H1 (cell line): Measurements from ENCODE around the gene GPR39. TPM values are rescaled to one million over a fixed set of nuclear protein-coding genes. Genes with fewer than 3 reads are reported as not detected.
A peak's percentile ranks its signal among the peaks of the same experiment; 100 is the strongest.

Experiments
- CTCF ChIA-PET: fragments of 300-600 bp; sonication (Branson Sonifier 250); formaldehyde crosslinking; loops from one replicate; lab custom pipeline; 2021; ENCODE audit not compliant: partially characterized antibody; lab: Charles Lee
- POLR2A ChIA-PET: fragments of 300-600 bp; sonication (Branson Sonifier 250); formaldehyde crosslinking; loops from one replicate; lab custom pipeline; 2021; ENCODE audit warnings: inconsistent platforms; ENCODE audit not compliant: partially characterized antibody; lab: Charles Lee
- DNase-seq, 2 experiments: peaks; one replicate each; pipeline versions ENCODE4 v3.0.0 to v3.0.0-alpha.2; 2010 to 2022; ENCODE audit warnings: low spot score in 2 of 2, low read depth in 1 of 2, mixed read lengths in 1 of 2
- FAIRE-seq: peaks from 2 replicates; lab custom pipeline; 2011; peaks lifted over from hg19 to GRCh38; lab: Jason Lieb, UNC
- H2AFZ ChIP-seq: 2 replicates; pipeline ENCODE4 v1.8.1; 2012; ENCODE audit warnings: low read length, inconsistent platforms
- H2AK5ac ChIP-seq: 2 replicates; pipeline ENCODE4 v1.6.1; 2013; ENCODE audit warnings: low read depth, low read length
- H2BK120ac ChIP-seq: replicated peaks from 2 replicates; pipeline ENCODE3; 2013; ENCODE audit warnings: low read depth, low read length, inconsistent platforms
- H2BK12ac ChIP-seq: 2 replicates; pipeline ENCODE4 v1.6.1; 2013; ENCODE audit warnings: low read depth, low read length
- H2BK15ac ChIP-seq: 2 replicates; pipeline ENCODE4 v1.6.1; 2013; ENCODE audit warnings: low read length
- H2BK20ac ChIP-seq: 2 replicates; pipeline ENCODE4 v1.6.1; 2013; ENCODE audit warnings: low read length
- H2BK5ac ChIP-seq: 2 replicates; pipeline ENCODE4 v1.6.1; 2013; ENCODE audit warnings: low read depth, low read length
- H3K14ac ChIP-seq: 2 replicates; pipeline ENCODE4 v1.6.1; 2013; ENCODE audit warnings: inconsistent platforms; ENCODE audit not compliant: insufficient read length
- H3K18ac ChIP-seq: 2 replicates; pipeline ENCODE4 v1.6.1; 2013; ENCODE audit warnings: low read length; ENCODE audit errors: extremely low read depth
- H3K23ac ChIP-seq: 2 replicates; pipeline ENCODE4 v1.6.1; 2013; ENCODE audit warnings: inconsistent platforms; ENCODE audit not compliant: insufficient read length
- H3K23me2 ChIP-seq: 2 replicates; pipeline ENCODE4 v1.6.1; 2013; ENCODE audit warnings: low read depth, low read length
- H3K27ac ChIP-seq: 2 replicates; pipeline ENCODE4 v1.6.1; 2011; ENCODE audit warnings: low read depth, low read length, inconsistent platforms
- H3K27me3 ChIP-seq, 4 experiments: replicated peaks in 1 of 4; 1 replicate in 1 of 4; 2 replicates in 3 of 4; pipeline versions ENCODE4 v1.6.1 to v1.8.1; 2011 to 2013; ENCODE audit warnings: low read length in 3 of 4, mild to moderate bottlenecking in 3 of 4, inconsistent platforms in 2 of 4, mixed read lengths in 2 of 4, moderate library complexity in 1 of 4; ENCODE audit not compliant: control insufficient read depth in 3 of 4, insufficient read depth in 3 of 4; ENCODE audit errors: extremely low read depth in 1 of 4
- H3K36me3 ChIP-seq, 4 experiments: 2 replicates each; pipeline versions ENCODE4 v1.6.1 to v1.8.1; 2011 to 2013; ENCODE audit warnings: mild to moderate bottlenecking in 4 of 4, low read length in 3 of 4, moderate library complexity in 2 of 4, control low read depth in 1 of 4, inconsistent platforms in 1 of 4; ENCODE audit not compliant: insufficient read depth in 4 of 4, control insufficient read depth in 2 of 4
- H3K4ac ChIP-seq: replicated peaks from 2 replicates; pipeline ENCODE3; 2013; ENCODE audit warnings: low read length, low read depth, mixed read lengths, inconsistent platforms; ENCODE audit not compliant: insufficient read length
- H3K4me1 ChIP-seq, 4 experiments: replicated peaks in 1 of 4; 1 replicate in 1 of 4; 2 replicates in 3 of 4; pipeline versions ENCODE4 v1.6.1 to v1.8.1; 2011 to 2013; ENCODE audit warnings: low read length in 3 of 4, inconsistent platforms in 2 of 4, mixed read lengths in 1 of 4; ENCODE audit not compliant: insufficient read depth in 4 of 4, control insufficient read depth in 3 of 4
- H3K4me2 ChIP-seq, 2 experiments: 2 replicates each; pipeline versions ENCODE4 v1.6.1 to v1.8.1; 2011 to 2013; ENCODE audit warnings: low read depth in 2 of 2, low read length in 2 of 2, control low read depth in 1 of 2, inconsistent platforms in 1 of 2, mild to moderate bottlenecking in 1 of 2; ENCODE audit not compliant: insufficient read depth in 1 of 2
- H3K4me3 ChIP-seq, 4 experiments: fragments of 200-600, 300-600 bp in 1 of 4; sonication (generic), shearing (Covaris generic), sonication (Bioruptor Twin) in 1 of 4; 2 replicates each; pipeline versions ENCODE4 v1.5.1 to v1.8.1; 2011 to 2016; ENCODE audit warnings: low read length in 4 of 4, low read depth in 3 of 4, control low read depth in 2 of 4, inconsistent platforms in 2 of 4, mild to moderate bottlenecking in 2 of 4, mixed read lengths in 1 of 4, moderate library complexity in 1 of 4; ENCODE audit not compliant: insufficient read depth in 2 of 4; ENCODE audit errors: extremely low read depth in 1 of 4
- H3K56ac ChIP-seq: replicated peaks from 2 replicates; pipeline ENCODE3; 2013; ENCODE audit warnings: low read depth, mild to moderate bottlenecking, mixed read lengths, low read length, inconsistent platforms; ENCODE audit not compliant: insufficient read length
- H3K79me1 ChIP-seq: 2 replicates; pipeline ENCODE4 v1.6.1; 2013; ENCODE audit warnings: low read depth, low read length, control low read depth
- H3K79me2 ChIP-seq, 2 experiments: 2 replicates each; pipeline versions ENCODE4 v1.6.1 to v1.8.1; 2012 to 2013; ENCODE audit warnings: low read length in 2 of 2, mild to moderate bottlenecking in 2 of 2, inconsistent platforms in 1 of 2; ENCODE audit not compliant: insufficient read depth in 2 of 2, control insufficient read depth in 1 of 2
- H3K9ac ChIP-seq, 4 experiments: replicated peaks in 1 of 4; 1 replicate in 1 of 4; 2 replicates in 3 of 4; pipeline versions ENCODE4 v1.6.1 to v1.8.1; 2011 to 2013; ENCODE audit warnings: low read depth in 3 of 4, low read length in 3 of 4, control low read depth in 2 of 4, mild to moderate bottlenecking in 2 of 4, moderate library complexity in 2 of 4, inconsistent platforms in 1 of 4; ENCODE audit errors: extremely low read depth in 1 of 4
- H3K9me3 ChIP-seq, 2 experiments: 2 replicates each; pipeline versions ENCODE4 v1.6.1 to v1.8.1; 2012 to 2013; ENCODE audit warnings: mild to moderate bottlenecking in 2 of 2, moderate library complexity in 2 of 2, control low read depth in 1 of 2, inconsistent platforms in 1 of 2, low read depth in 1 of 2, low read length in 1 of 2, mixed read lengths in 1 of 2; ENCODE audit not compliant: insufficient read depth in 2 of 2
- H4K20me1 ChIP-seq, 2 experiments: replicated peaks in 1 of 2; 2 replicates each; pipeline versions ENCODE3 to v1.8.1; 2011 to 2013; ENCODE audit warnings: inconsistent platforms in 2 of 2, low read length in 2 of 2, mild to moderate bottlenecking in 1 of 2; ENCODE audit not compliant: insufficient read depth in 2 of 2, control insufficient read depth in 1 of 2
- H4K5ac ChIP-seq: 2 replicates; pipeline ENCODE4 v1.6.1; 2013; ENCODE audit warnings: low read length, low read depth, mixed read lengths, inconsistent platforms; ENCODE audit not compliant: insufficient read length
- H4K8ac ChIP-seq: 2 replicates; pipeline ENCODE4 v1.8.0; 2013; ENCODE audit warnings: mild to moderate bottlenecking, moderate library complexity, low read length, inconsistent platforms; ENCODE audit not compliant: insufficient read depth; ENCODE audit errors: extremely low read depth
- H4K91ac ChIP-seq: replicated peaks from 2 replicates; pipeline ENCODE3; 2013; ENCODE audit warnings: low read length, mixed read lengths, inconsistent platforms; ENCODE audit not compliant: insufficient read length
- BRCA1 ChIP-seq: IDR thresholded peaks from 2 replicates; pipeline ENCODE4 v1.6.1; 2012; ENCODE audit warnings: low read depth, low read length, improper control_type of control experiment
- E2F6 ChIP-seq: IDR thresholded peaks from 2 replicates; pipeline ENCODE4 v1.6.1; 2012; ENCODE audit warnings: inconsistent platforms
- EZH2 ChIP-seq: fragments of 200-600 bp; sonication (generic); IDR thresholded peaks from 2 replicates; pipeline ENCODE4 v1.7.1; 2012; ENCODE audit warnings: low read depth, mild to moderate bottlenecking, moderate library complexity, low read length, inconsistent platforms; ENCODE audit not compliant: severe bottlenecking
- GABPA ChIP-seq: IDR thresholded peaks from 2 replicates; pipeline ENCODE4 v1.6.1; 2011; ENCODE audit warnings: mild to moderate bottlenecking, low read length, moderate library complexity, borderline replicate concordance; ENCODE audit not compliant: insufficient read depth
- JUN ChIP-seq: IDR thresholded peaks from 2 replicates; pipeline ENCODE4 v1.6.1; 2011; ENCODE audit warnings: low read depth, mild to moderate bottlenecking, improper control_type of control experiment, low read length
- KDM1A ChIP-seq: fragments of 200-600, 300-600 bp; sonication (generic); IDR thresholded peaks from 2 replicates; pipeline ENCODE4 v1.7.1; 2016; ENCODE audit warnings: mild to moderate bottlenecking, low read length, borderline replicate concordance
- MAX ChIP-seq: IDR thresholded peaks from 2 replicates; pipeline ENCODE4 v1.6.1; 2012; ENCODE audit warnings: inconsistent platforms
- NANOG ChIP-seq: IDR thresholded peaks from 2 replicates; pipeline ENCODE4 v1.6.1; 2011; ENCODE audit warnings: low read length, low read depth, mild to moderate bottlenecking, inconsistent platforms; ENCODE audit not compliant: insufficient read depth, poor library complexity, severe bottlenecking
- NRF1 ChIP-seq: IDR thresholded peaks from 2 replicates; pipeline ENCODE4 v1.6.1; 2011; ENCODE audit warnings: mild to moderate bottlenecking, low read depth, low read length, improper control_type of control experiment
- POU5F1 ChIP-seq: IDR thresholded peaks from 2 replicates; pipeline ENCODE4 v1.6.1; 2011; ENCODE audit warnings: low read depth, mild to moderate bottlenecking, low read length, moderate library complexity
- SAP30 ChIP-seq: fragments of 300-600 bp; sonication (generic); IDR thresholded peaks from 2 replicates; pipeline ENCODE4 v1.7.1; 2012; ENCODE audit warnings: low read length, moderate library complexity, mild to moderate bottlenecking, inconsistent platforms; ENCODE audit not compliant: insufficient read depth, insufficient replicate concordance
- SRF ChIP-seq: IDR thresholded peaks from 2 replicates; pipeline ENCODE4 v1.6.1; 2011; ENCODE audit warnings: mild to moderate bottlenecking, low read depth, low read length, moderate library complexity
- TEAD4 ChIP-seq: IDR thresholded peaks from 2 replicates; pipeline ENCODE4 v1.6.1; 2012; ENCODE audit warnings: low read depth, low read length, inconsistent platforms, mixed read lengths
- WGBS, 2 experiments: shearing (Covaris generic) in 1 of 2; methylation state at CpG; one replicate each; pipeline versions ENCODE4 v1.1.6 to v1.1.7; 2013 to 2015; ENCODE audit warnings: low lambda C conversion rate in 2 of 2, mixed read lengths in 2 of 2, inconsistent platforms in 1 of 2, low coverage in 1 of 2, missing lambda C conversion rate in 1 of 2; ENCODE audit not compliant: insufficient replicate concordance in 2 of 2, insufficient coverage in 1 of 2, insufficient read length in 1 of 2; ENCODE audit errors: extremely low coverage in 1 of 2, missing lambda C conversion rate in 1 of 2; 5-methylcytosine and 5-hydroxymethylcytosine counted together
- polyA plus RNA-seq, 7 experiments: library from polyadenylated mRNA; depleted of rRNA in 3 of 7; stranded (reverse) in 5 of 7; unstranded in 2 of 7; fragments of >200 nt in 5 of 7; fragments of 200-250 nt in 2 of 7; gene quantifications; 1 replicate in 5 of 7; 2 replicates in 1 of 7; 4 replicates in 1 of 7; pipeline versions ENCODE4 v1.2.1 to v1.2.3, GENCODE V29; 2011 to 2013; ENCODE audit warnings: missing spikeins in 2 of 7, mixed read lengths in 2 of 7
- total RNA-seq: library from RNA; stranded (reverse); fragmentation: NEBNext Ultra II Directional; extraction: Animal tissue kit (Norgen Biotek cat#: 25700); gene quantifications from 2 replicates; pipeline ENCODE4 v1.2.1, GENCODE V29; 2021

GPR39 gene
- total and polyA plus RNA-seq, 2 of the 8 experiments (the other 6 are each of a cell fraction or from before 2014, with no cell fraction given), result 0.63 to 2.7 TPM

GRCh38 chr2:132448331-132448730 lies 31.7 kb downstream of the GPR39 start:
- Histone ChIP-seq H3K14ac (no peak overlapping the region), H3K36me3 (no peaks in the 10 kb centered on the region), H3K4me3 (no peak overlapping the region), H4K91ac (no peak overlapping the region), H2AK5ac (no peak overlapping the region), H3K4me2 (no peak overlapping the region), H3K18ac (peak overlapping the region; percentile 38; the same call in 1 of the 2 replicates), H3K27ac (no peak overlapping the region), H3K4ac (no peak overlapping the region), H3K56ac (no peak overlapping the region), H4K5ac (no peak overlapping the region), H3K79me1 (no peaks in the 10 kb centered on the region), H3K4me1 (no peaks in the 10 kb centered on the region; a peak in 1 of 7 replicates), H2BK15ac (no peak overlapping the region), H3K23me2 (no peaks in the 10 kb centered on the region), H3K79me2 (no peaks in the 10 kb centered on the region), H4K8ac (no peak overlapping the region), H4K20me1 (no peaks in the 10 kb centered on the region), H2BK20ac (no peak overlapping the region), H2BK120ac (no peak overlapping the region), H2BK12ac (no peak overlapping the region), H2BK5ac (no peak overlapping the region), H3K9me3 (no peaks in the 10 kb centered on the region), H3K23ac (no peak overlapping the region), H3K9ac (no peak overlapping the region), H2AFZ (no peak overlapping the region), H3K27me3 (no peaks in the 10 kb centered on the region)
- DNase-seq, result no peak
- whole genome bisulfite sequencing, 2 experiments, result 76% methylated on average over 6 of the region's 6 CpGs; no CpG with 5 or more reads in 1 of the 2 experiments
- CTCF ChIA-PET, result interaction anchor here (0.6 to 5.3 kb wide), 16 partner anchors 10 to 757 kb away, joined by 3 to 47 read pairs (median 4); no protein-coding TSS in a partner anchor
- POLR2A ChIA-PET, result no interaction called here
- FAIRE-seq, result no peak
- no peak for TF ChIP-seq GABPA
- TF ChIP-seq E2F6, result no peak
- TF ChIP-seq TEAD4, result no peak
- TF ChIP-seq MAX, result no peak
- TF ChIP-seq NANOG, result no peak
- TF ChIP-seq POU5F1, result no peak
- TF ChIP-seq JUN, result no peak
- no peak for TF ChIP-seq SRF
- TF ChIP-seq BRCA1, result no peak
- TF ChIP-seq SAP30, result no peak
- TF ChIP-seq KDM1A, result no peak
- no peak for TF ChIP-seq NRF1
- no peak for TF ChIP-seq EZH2
